Measurements from ENCODE around the gene RHBDL2.

GRCh38 chr1:38873027-38873969 lies 68.3 kb downstream of the RHBDL2 start, which contains the start of gene MYCBP:
- TF ChIP-seq, protein P1, sequence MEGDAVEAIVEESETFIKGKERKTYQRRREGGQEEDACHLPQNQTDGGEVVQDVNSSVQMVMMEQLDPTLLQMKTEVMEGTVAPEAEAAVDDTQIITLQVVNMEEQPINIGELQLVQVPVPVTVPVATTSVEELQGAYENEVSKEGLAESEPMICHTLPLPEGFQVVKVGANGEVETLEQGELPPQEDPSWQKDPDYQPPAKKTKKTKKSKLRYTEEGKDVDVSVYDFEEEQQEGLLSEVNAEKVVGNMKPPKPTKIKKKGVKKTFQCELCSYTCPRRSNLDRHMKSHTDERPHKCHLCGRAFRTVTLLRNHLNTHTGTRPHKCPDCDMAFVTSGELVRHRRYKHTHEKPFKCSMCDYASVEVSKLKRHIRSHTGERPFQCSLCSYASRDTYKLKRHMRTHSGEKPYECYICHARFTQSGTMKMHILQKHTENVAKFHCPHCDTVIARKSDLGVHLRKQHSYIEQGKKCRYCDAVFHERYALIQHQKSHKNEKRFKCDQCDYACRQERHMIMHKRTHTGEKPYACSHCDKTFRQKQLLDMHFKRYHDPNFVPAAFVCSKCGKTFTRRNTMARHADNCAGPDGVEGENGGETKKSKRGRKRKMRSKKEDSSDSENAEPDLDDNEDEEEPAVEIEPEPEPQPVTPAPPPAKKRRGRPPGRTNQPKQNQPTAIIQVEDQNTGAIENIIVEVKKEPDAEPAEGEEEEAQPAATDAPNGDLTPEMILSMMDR (IDR thresholded peaks at IDR 0.05), result no peak
- TF ChIP-seq TCF7L2 (IDR thresholded peaks at IDR 0.05; ENCODE audit: low read depth, low read length) (no peak; the same call in 1 of the 2 replicates), SIN3A (IDR thresholded peaks at IDR 0.05; ENCODE audit: borderline replicate concordance, insufficient read depth, low read depth, low read length) (peak; percentile 89; the same call in 1 of the 2 replicates), POLR2AphosphoS5 (IDR thresholded peaks at IDR 0.05; ENCODE audit: low read depth, low read length) (peak; percentile 94)
- TF ChIP-seq, protein P2, sequence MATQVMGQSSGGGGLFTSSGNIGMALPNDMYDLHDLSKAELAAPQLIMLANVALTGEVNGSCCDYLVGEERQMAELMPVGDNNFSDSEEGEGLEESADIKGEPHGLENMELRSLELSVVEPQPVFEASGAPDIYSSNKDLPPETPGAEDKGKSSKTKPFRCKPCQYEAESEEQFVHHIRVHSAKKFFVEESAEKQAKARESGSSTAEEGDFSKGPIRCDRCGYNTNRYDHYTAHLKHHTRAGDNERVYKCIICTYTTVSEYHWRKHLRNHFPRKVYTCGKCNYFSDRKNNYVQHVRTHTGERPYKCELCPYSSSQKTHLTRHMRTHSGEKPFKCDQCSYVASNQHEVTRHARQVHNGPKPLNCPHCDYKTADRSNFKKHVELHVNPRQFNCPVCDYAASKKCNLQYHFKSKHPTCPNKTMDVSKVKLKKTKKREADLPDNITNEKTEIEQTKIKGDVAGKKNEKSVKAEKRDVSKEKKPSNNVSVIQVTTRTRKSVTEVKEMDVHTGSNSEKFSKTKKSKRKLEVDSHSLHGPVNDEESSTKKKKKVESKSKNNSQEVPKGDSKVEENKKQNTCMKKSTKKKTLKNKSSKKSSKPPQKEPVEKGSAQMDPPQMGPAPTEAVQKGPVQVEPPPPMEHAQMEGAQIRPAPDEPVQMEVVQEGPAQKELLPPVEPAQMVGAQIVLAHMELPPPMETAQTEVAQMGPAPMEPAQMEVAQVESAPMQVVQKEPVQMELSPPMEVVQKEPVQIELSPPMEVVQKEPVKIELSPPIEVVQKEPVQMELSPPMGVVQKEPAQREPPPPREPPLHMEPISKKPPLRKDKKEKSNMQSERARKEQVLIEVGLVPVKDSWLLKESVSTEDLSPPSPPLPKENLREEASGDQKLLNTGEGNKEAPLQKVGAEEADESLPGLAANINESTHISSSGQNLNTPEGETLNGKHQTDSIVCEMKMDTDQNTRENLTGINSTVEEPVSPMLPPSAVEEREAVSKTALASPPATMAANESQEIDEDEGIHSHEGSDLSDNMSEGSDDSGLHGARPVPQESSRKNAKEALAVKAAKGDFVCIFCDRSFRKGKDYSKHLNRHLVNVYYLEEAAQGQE (IDR thresholded peaks at IDR 0.05; ENCODE audit: insufficient read depth in 1 of 2, low read depth in 2 of 2, low read length in 1 of 2), result peak in 1 of 2 experiments; percentile 5; a peak in 1 of 4 replicates
